Breast epithelium (tissue), 4 donors: ENCODE results near the gene PLEKHA6. TPM values are rescaled to one million over a fixed set of nuclear protein-coding genes. Genes with fewer than 3 reads are reported as not detected.

ENCODE experiments used
- DNase-seq, 2 donors: peaks; one replicate each; pipeline ENCODE4 v3.0.0-alpha.2; 2019; ENCODE audit warnings: low spot score in 2 of 2
- H3K27ac ChIP-seq, 2 donors: fragments of 200-600 bp; sonication (generic) in 1 of 2; one replicate each; pipeline ENCODE4 v1.5.1; 2016 to 2019; ENCODE audit warnings: mild to moderate bottlenecking in 1 of 2
- H3K27me3 ChIP-seq, 2 donors: fragments of 200-600 bp; sonication (generic) in 1 of 2; one replicate each; pipeline versions ENCODE4 v1.5.1 to v1.6.0; 2017 to 2019; ENCODE audit warnings: control low read depth in 1 of 2, mild to moderate bottlenecking in 1 of 2
- H3K36me3 ChIP-seq: fragments of 200-600 bp; one replicate; pipeline ENCODE4 v1.5.1; 2019
- H3K4me1 ChIP-seq, 2 donors: fragments of 200-600 bp; sonication (generic); one replicate each; pipeline ENCODE4 v1.5.1; 2016 to 2019; ENCODE audit warnings: control low read depth in 1 of 2
- H3K4me3 ChIP-seq, 3 donors: fragments of 200-600 bp; sonication (generic); 1 replicate in 2 of 3; 2 replicates in 1 of 3; pipeline ENCODE4 v1.5.1; 2016 to 2019; ENCODE audit warnings: mild to moderate bottlenecking in 3 of 3, moderate library complexity in 2 of 3
- H3K9me3 ChIP-seq, 2 donors: fragments of 200-600 bp; sonication (generic) in 1 of 2; one replicate each; pipeline ENCODE4 v1.5.1; 2016 to 2019; ENCODE audit warnings: control low read depth in 1 of 2
- CTCF ChIP-seq, 3 donors: fragments of 450-650 bp; IDR thresholded peaks; one replicate each; pipeline ENCODE4 v1.5.1; 2016 to 2017; ENCODE audit warnings: antibody characterized with exemption in 3 of 3, mild to moderate bottlenecking in 3 of 3, moderate library complexity in 3 of 3
- POLR2A ChIP-seq: fragments of 450-650 bp; IDR thresholded peaks from one replicate; pipeline ENCODE4 v1.6.1; 2016; ENCODE audit warnings: antibody characterized with exemption, mild to moderate bottlenecking, moderate library complexity
- POLR2AphosphoS5 ChIP-seq, 3 donors: sonication (generic); formaldehyde crosslinking; IDR thresholded peaks; one replicate each; pipeline ENCODE4 v1.6.1; 2017; ENCODE audit warnings: antibody characterized with exemption in 3 of 3
- intact Hi-C: fragments of 100-400 bp; cut with DNase I; formaldehyde crosslinking; loops from one replicate; pipeline ENCODE4 v1.15.1; 2023; ENCODE audit warnings: low total_unique reads
- total RNA-seq, 3 donors: library from RNA; depleted of rRNA; stranded (reverse); fragments of >200 nt; gene quantifications; one replicate each; pipeline ENCODE4 v1.1.0, GENCODE V29; 2016

Gene PLEKHA6
- total RNA-seq, 3 donors from 2014 or later, result 1.4 to 34.0 (median 17.7) TPM

GRCh38 chr1:204401730-204402129 is 42.0 kb upstream of the PLEKHA6 start:
- Histone ChIP-seq H3K27ac (no peak overlapping the region), H3K4me1 (no peaks in the 10 kb centered on the region), H3K36me3 (peaks cover 7% of the 10 kb centered on the region), H3K27me3 (no peaks in the 10 kb centered on the region), H3K9me3 (no peaks in the 10 kb centered on the region), H3K4me3 (no peak overlapping the region)
- no peak for DNase-seq
- intact Hi-C loops, result no loop called here
- TF ChIP-seq POLR2A (no peak), POLR2AphosphoS5 (IDR thresholded peaks at IDR 0.05) (no peak), CTCF (IDR thresholded peaks at IDR 0.05) (no peak)

- no peak for DNase-seq
- no peak for TF ChIP-seq POLR2A
- TF ChIP-seq CTCF (IDR thresholded peaks at IDR 0.05), result no peak
- no peak for TF ChIP-seq POLR2AphosphoS5 (IDR thresholded peaks at IDR 0.05)
- no peaks in the 10 kb centered on the region for H3K4me1 ChIP-seq
- no peak overlapping the region for H3K4me3 ChIP-seq
- H3K27ac ChIP-seq, result no peak overlapping the region
- no peaks in the 10 kb centered on the region for H3K9me3 ChIP-seq
- no peaks in the 10 kb centered on the region for H3K27me3 ChIP-seq
- H3K36me3 ChIP-seq, result peaks cover 7% of the 10 kb centered on the region
- intact Hi-C loops, result no loop called here
These were observed 41.3 kb upstream of the PLEKHA6 start for GRCh38 chr1:204400882-204401510.

- Histone ChIP-seq H3K27me3 (no peaks in the 10 kb centered on the region), H3K27ac (peak overlapping the region; percentile 37 to 64), H3K4me1 (no peaks in the 10 kb centered on the region), H3K4me3 (no peak overlapping the region), H3K9me3 (no peaks in the 10 kb centered on the region), H3K36me3 (peaks cover under 1% of the 10 kb centered on the region)
- intact Hi-C loops, result no loop called here
- TF ChIP-seq POLR2AphosphoS5 (IDR thresholded peaks at IDR 0.05) (no peak), POLR2A (no peak), CTCF (IDR thresholded peaks at IDR 0.05) (peak; percentile 36 to 80 (median 80))
- peak; percentile 70 to 82 for DNase-seq
These were observed 38.7 kb upstream of the PLEKHA6 start for GRCh38 chr1:204398197-204399125.

- Histone ChIP-seq H3K36me3 (no peaks in the 10 kb centered on the region), H3K27ac (no peak overlapping the region), H3K4me1 (no peaks in the 10 kb centered on the region), H3K9me3 (no peaks in the 10 kb centered on the region), H3K27me3 (no peaks in the 10 kb centered on the region), H3K4me3 (no peak overlapping the region)
- DNase-seq, result no peak
- intact Hi-C loops, result no loop called here
- TF ChIP-seq CTCF (IDR thresholded peaks at IDR 0.05) (no peak), POLR2A (no peak), POLR2AphosphoS5 (IDR thresholded peaks at IDR 0.05) (no peak)
These were observed 36.4 kb upstream of the PLEKHA6 start for GRCh38 chr1:204396015-204396583.

- Histone ChIP-seq H3K27me3 (no peaks in the 10 kb centered on the region), H3K4me1 (no peaks in the 10 kb centered on the region), H3K4me3 (no peak overlapping the region), H3K36me3 (no peaks in the 10 kb centered on the region), H3K9me3 (no peaks in the 10 kb centered on the region), H3K27ac (no peak overlapping the region)
- intact Hi-C loops, result no loop called here
- TF ChIP-seq POLR2A (no peak), CTCF (IDR thresholded peaks at IDR 0.05) (no peak), POLR2AphosphoS5 (IDR thresholded peaks at IDR 0.05) (no peak)
- no peak for DNase-seq
These were observed 31.9 kb upstream of the PLEKHA6 start for GRCh38 chr1:204391629-204392028.
